Liver (tissue), 9 donors: ENCODE results near the gene PLA2G2F. TPM values are rescaled to one million over a fixed set of nuclear protein-coding genes. Genes with fewer than 3 reads are reported as not detected.

ENCODE experiments used
- DNase-seq: peaks from one replicate; pipeline ENCODE4 v3.0.0-alpha.2; 2017; ENCODE audit warnings: low spot score
- H3K27ac ChIP-seq, 2 donors: one replicate each; pipeline ENCODE4 v1.7.0; 2013; ENCODE audit warnings: inconsistent platforms in 2 of 2, low read length in 2 of 2, control low read depth in 1 of 2, low read depth in 1 of 2, mild to moderate bottlenecking in 1 of 2
- H3K27me3 ChIP-seq, 4 donors: one replicate each; pipeline versions ENCODE4 v1.6.1 to v1.7.0; 2013; ENCODE audit warnings: low read length in 3 of 4, inconsistent platforms in 1 of 4, mild to moderate bottlenecking in 1 of 4, moderate library complexity in 1 of 4; ENCODE audit not compliant: control insufficient read depth in 4 of 4, insufficient read depth in 4 of 4
- H3K36me3 ChIP-seq, 4 donors: one replicate each; pipeline versions ENCODE4 v1.6.1 to v1.7.0; 2013; ENCODE audit warnings: low read length in 3 of 4, mild to moderate bottlenecking in 3 of 4, low read depth in 1 of 4, moderate library complexity in 1 of 4; ENCODE audit not compliant: control insufficient read depth in 4 of 4, insufficient read depth in 3 of 4
- H3K4me1 ChIP-seq, 4 donors: one replicate each; pipeline versions ENCODE4 v1.6.1 to v1.7.0; 2013; ENCODE audit warnings: low read length in 3 of 4, mild to moderate bottlenecking in 3 of 4, moderate library complexity in 1 of 4; ENCODE audit not compliant: control insufficient read depth in 4 of 4, insufficient read depth in 4 of 4
- H3K4me3 ChIP-seq, 3 donors: one replicate each; pipeline versions ENCODE4 v1.6.1 to v1.7.0; 2013; ENCODE audit warnings: low read length in 3 of 3, control low read depth in 1 of 3, low read depth in 1 of 3, mild to moderate bottlenecking in 1 of 3
- H3K9ac ChIP-seq, 2 donors: one replicate each; pipeline ENCODE4 v1.7.0; 2013; ENCODE audit warnings: low read length in 2 of 2, mild to moderate bottlenecking in 2 of 2, moderate library complexity in 2 of 2, control low read depth in 1 of 2, low read depth in 1 of 2
- H3K9me3 ChIP-seq, 4 donors: one replicate each; pipeline versions ENCODE4 v1.6.1 to v1.7.0; 2013; ENCODE audit warnings: low read length in 3 of 4; ENCODE audit not compliant: control insufficient read depth in 4 of 4
- ATF3 ChIP-seq: IDR thresholded peaks from 2 replicates; pipeline ENCODE4 v1.6.1; 2016; ENCODE audit warnings: antibody characterized with exemption
- CTCF ChIP-seq: fragments of 150-350 bp; IDR thresholded peaks from 2 replicates; pipeline ENCODE4 v1.5.1; 2017; ENCODE audit warnings: improper control_type of control experiment, low read depth, low read length; ENCODE audit not compliant: missing input control
- EGR1 ChIP-seq, 2 donors: IDR thresholded peaks; 2 replicates each; pipeline ENCODE4 v1.6.1; 2016 to 2018; ENCODE audit warnings: antibody characterized with exemption in 2 of 2, low read depth in 2 of 2
- FOXA1 ChIP-seq: IDR thresholded peaks from 2 replicates; pipeline ENCODE4 v1.6.1; 2016; ENCODE audit warnings: antibody characterized with exemption
- FOXA2 ChIP-seq: IDR thresholded peaks from 2 replicates; pipeline ENCODE4 v1.6.1; 2016; ENCODE audit warnings: antibody characterized with exemption
- GABPA ChIP-seq, 2 donors: IDR thresholded peaks in 1 of 2; conservative IDR thresholded peaks in 1 of 2; 2 replicates each; pipeline ENCODE4 v1.6.1; 2016; ENCODE audit warnings: antibody characterized with exemption in 2 of 2, mild to moderate bottlenecking in 1 of 2, moderate library complexity in 1 of 2
- HNF4A ChIP-seq, 2 donors: conservative IDR thresholded peaks; 2 replicates each; pipeline ENCODE4 v1.6.1; 2016; ENCODE audit warnings: antibody characterized with exemption in 2 of 2, mild to moderate bottlenecking in 2 of 2
- HNF4G ChIP-seq: IDR thresholded peaks from 2 replicates; pipeline ENCODE4 v1.6.1; 2016; ENCODE audit warnings: antibody characterized with exemption
- JUND ChIP-seq, 2 donors: IDR thresholded peaks; 2 replicates each; pipeline ENCODE4 v1.6.1; 2016; ENCODE audit warnings: antibody characterized with exemption in 2 of 2
- NR2F2 ChIP-seq: IDR thresholded peaks from 2 replicates; pipeline ENCODE4 v1.6.1; 2016; ENCODE audit warnings: antibody characterized with exemption
- RAD21 ChIP-seq, 2 donors: IDR thresholded peaks; 2 replicates each; pipeline ENCODE4 v1.6.1; 2016; ENCODE audit warnings: antibody characterized with exemption in 2 of 2, mild to moderate bottlenecking in 2 of 2
- REST ChIP-seq: IDR thresholded peaks from 2 replicates; pipeline ENCODE4 v1.6.1; 2016; ENCODE audit warnings: antibody characterized with exemption, mild to moderate bottlenecking
- RXRA ChIP-seq, 2 donors: IDR thresholded peaks; 2 replicates each; pipeline ENCODE4 v1.6.1; 2017 to 2018; ENCODE audit warnings: antibody characterized with exemption in 2 of 2, mild to moderate bottlenecking in 1 of 2
- SP1 ChIP-seq: IDR thresholded peaks from 2 replicates; pipeline ENCODE4 v1.6.1; 2018; ENCODE audit warnings: antibody characterized with exemption, mild to moderate bottlenecking
- TAF1 ChIP-seq: conservative IDR thresholded peaks from 2 replicates; pipeline ENCODE4 v1.6.1; 2016; ENCODE audit warnings: antibody characterized with exemption, mild to moderate bottlenecking
- YY1 ChIP-seq: IDR thresholded peaks from 2 replicates; pipeline ENCODE4 v1.6.1; 2016; ENCODE audit warnings: antibody characterized with exemption, mild to moderate bottlenecking
- ZBTB33 ChIP-seq: IDR thresholded peaks from 2 replicates; pipeline ENCODE4 v1.6.1; 2016; ENCODE audit warnings: antibody characterized with exemption
- WGBS: extraction: QIAGEN DNeasy Blood & Tissue Kit; methylation state at CpG from one replicate; pipeline ENCODE4 v1.1.7; 2013; 5-methylcytosine and 5-hydroxymethylcytosine counted together
- polyA plus RNA-seq, 2 donors: library from polyadenylated mRNA; stranded (reverse) in 1 of 2; unstranded in 1 of 2; fragments of 200-250 nt in 1 of 2; fragments of >200 nt in 1 of 2; fragmentation: Nextera tagmentation in 1 of 2; extraction: Ambion mirVana in 1 of 2; gene quantifications; one replicate each; pipeline versions ENCODE4 v1.2.1 to v1.2.3, GENCODE V29; 2013 to 2015
- total RNA-seq, 2 donors: library from RNA; depleted of rRNA; stranded (reverse); fragments of >200 nt; gene quantifications; one replicate each; pipeline ENCODE4 v1.2.3, GENCODE V29; 2014
- donor health status: healthy.
- donor health status: healthy.
- donor health status: healthy.
- donor health status: healthy.
- donor health status: healthy.

Gene PLA2G2F
- total and polyA plus RNA-seq, 4 donors: under 0.01 TPM; not detected in 3

GRCh38 chr1:20149601-20150325 is 10.6 kb downstream of the PLA2G2F start:
- Histone ChIP-seq H3K9me3 (no peaks in the 10 kb centered on the region), H3K27ac (no peak overlapping the region), H3K4me1 (peaks cover 9 to 28% (median 20%) of the 10 kb centered on the region in 4 donors), H3K9ac (no peak overlapping the region), H3K27me3 (no peaks in the 10 kb centered on the region), H3K36me3 (no peaks in the 10 kb centered on the region), H3K4me3 (no peak overlapping the region)
- TF ChIP-seq FOXA1 (no peak), FOXA2 (no peak), RXRA (IDR thresholded peaks at IDR 0.05) (no peak), HNF4G (no peak), CTCF (no peak), NR2F2 (no peak), EGR1 (IDR thresholded peaks at IDR 0.05; ENCODE audit: low read depth in 2 of 2) (no peak), RAD21 (IDR thresholded peaks at IDR 0.05) (no peak), ZBTB33 (no peak), GABPA (IDR thresholded peaks at IDR 0.05 in 1 of 2, conservative IDR thresholded peaks at IDR 0.05 in 1 of 2) (no peak), JUND (IDR thresholded peaks at IDR 0.05) (no peak), ATF3 (no peak), YY1 (no peak), HNF4A (conservative IDR thresholded peaks at IDR 0.05) (no peak), TAF1 (no peak), REST (no peak)
- no peak for DNase-seq
- WGBS: 88% methylated on average over 27 of the region's 27 CpGs

GRCh38 chr1:20150326-20150705 is 11.2 kb downstream of the PLA2G2F start:
- Histone ChIP-seq H3K27ac (no peak overlapping the region), H3K9ac (no peak overlapping the region), H3K36me3 (no peaks in the 10 kb centered on the region), H3K27me3 (no peaks in the 10 kb centered on the region), H3K4me3 (no peak overlapping the region), H3K4me1 (peaks cover 9 to 33% (median 20%) of the 10 kb centered on the region in 4 donors), H3K9me3 (no peaks in the 10 kb centered on the region)
- TF ChIP-seq HNF4A (conservative IDR thresholded peaks at IDR 0.05): no peak
- TF ChIP-seq NR2F2: no peak
- no peak for TF ChIP-seq FOXA2
- TF ChIP-seq YY1: no peak
- TF ChIP-seq RXRA (IDR thresholded peaks at IDR 0.05): no peak
- no peak for TF ChIP-seq RAD21 (IDR thresholded peaks at IDR 0.05)
- no peak for TF ChIP-seq SP1
- no peak for TF ChIP-seq ZBTB33
- no peak for TF ChIP-seq JUND (IDR thresholded peaks at IDR 0.05)
- TF ChIP-seq ATF3: no peak
- TF ChIP-seq GABPA (IDR thresholded peaks at IDR 0.05 in 1 of 2, conservative IDR thresholded peaks at IDR 0.05 in 1 of 2): no peak
- no peak for TF ChIP-seq TAF1
- no peak for TF ChIP-seq FOXA1
- WGBS: 90% methylated on average over 8 of the region's 8 CpGs
- DNase-seq: no peak
